ENCODE data around the gene HOXC11.

The HOXC11 gene

DNA sequence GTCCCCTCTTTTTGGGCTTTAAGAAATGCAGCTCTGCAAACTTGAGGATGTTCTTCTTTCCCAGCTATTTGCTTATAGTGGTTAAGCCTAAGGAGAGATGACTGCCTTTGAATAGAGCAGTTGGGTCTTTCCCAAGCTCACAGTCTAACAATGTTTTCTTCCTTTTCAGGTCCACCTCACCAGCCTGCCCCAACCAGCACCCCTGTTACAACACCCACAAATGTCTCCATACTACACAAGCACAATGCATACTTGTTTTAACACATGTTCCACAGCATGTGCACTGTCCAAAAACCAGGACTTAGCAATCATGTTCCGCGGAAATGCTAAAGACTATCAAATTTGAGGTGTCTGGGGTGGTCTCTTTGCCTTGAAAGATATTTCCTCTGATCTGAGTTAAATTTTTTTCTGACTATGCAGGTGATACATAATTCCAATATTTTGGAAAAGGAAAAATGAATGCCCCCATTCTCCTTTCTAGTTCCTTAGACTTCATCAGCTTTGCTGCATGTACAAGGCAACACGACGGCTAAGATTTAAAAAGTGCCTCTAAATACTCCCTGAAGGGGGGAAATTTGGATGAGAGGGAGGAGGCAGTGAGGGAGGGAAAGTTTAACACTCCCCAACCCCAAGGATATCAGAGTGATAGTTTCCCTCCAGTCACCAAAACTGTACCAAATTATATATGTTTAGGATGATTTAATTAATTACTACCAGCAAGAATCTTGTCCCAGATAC is 40.9 kb upstream of the HOXC11 start:
- H3K4me3 ChIP-seq (ENCODE audit: low read length): no peak overlapping the region
- DNase-seq (ENCODE audit: low read depth): no peak
- TF ChIP-seq, protein P1, sequence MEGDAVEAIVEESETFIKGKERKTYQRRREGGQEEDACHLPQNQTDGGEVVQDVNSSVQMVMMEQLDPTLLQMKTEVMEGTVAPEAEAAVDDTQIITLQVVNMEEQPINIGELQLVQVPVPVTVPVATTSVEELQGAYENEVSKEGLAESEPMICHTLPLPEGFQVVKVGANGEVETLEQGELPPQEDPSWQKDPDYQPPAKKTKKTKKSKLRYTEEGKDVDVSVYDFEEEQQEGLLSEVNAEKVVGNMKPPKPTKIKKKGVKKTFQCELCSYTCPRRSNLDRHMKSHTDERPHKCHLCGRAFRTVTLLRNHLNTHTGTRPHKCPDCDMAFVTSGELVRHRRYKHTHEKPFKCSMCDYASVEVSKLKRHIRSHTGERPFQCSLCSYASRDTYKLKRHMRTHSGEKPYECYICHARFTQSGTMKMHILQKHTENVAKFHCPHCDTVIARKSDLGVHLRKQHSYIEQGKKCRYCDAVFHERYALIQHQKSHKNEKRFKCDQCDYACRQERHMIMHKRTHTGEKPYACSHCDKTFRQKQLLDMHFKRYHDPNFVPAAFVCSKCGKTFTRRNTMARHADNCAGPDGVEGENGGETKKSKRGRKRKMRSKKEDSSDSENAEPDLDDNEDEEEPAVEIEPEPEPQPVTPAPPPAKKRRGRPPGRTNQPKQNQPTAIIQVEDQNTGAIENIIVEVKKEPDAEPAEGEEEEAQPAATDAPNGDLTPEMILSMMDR (conservative IDR thresholded peaks at IDR 0.05; ENCODE audit: low read depth, low read length): no peak

DNA sequence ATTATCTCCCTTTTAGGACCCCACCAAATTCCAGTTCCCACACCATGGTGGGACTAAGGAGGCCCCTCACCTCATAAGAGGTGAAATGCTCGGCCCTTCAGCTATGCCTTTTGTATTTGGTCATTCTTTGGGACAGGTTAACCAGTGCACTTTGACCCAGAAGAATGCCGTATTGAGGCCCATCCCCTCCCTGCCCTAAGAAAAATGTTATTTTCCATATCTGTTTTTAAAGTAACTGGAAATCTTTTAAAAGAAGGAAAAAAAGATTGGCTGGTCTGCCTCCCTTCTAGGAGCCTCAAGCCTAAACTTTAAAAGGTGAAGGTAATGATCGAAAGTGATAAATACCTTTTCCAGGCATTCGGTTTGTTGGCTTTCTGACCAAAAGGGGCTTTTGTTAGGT is 40.0 kb upstream of the HOXC11 start:
- TF ChIP-seq, protein P1 (conservative IDR thresholded peaks at IDR 0.05; ENCODE audit: low read depth, low read length): no peak

DNA sequence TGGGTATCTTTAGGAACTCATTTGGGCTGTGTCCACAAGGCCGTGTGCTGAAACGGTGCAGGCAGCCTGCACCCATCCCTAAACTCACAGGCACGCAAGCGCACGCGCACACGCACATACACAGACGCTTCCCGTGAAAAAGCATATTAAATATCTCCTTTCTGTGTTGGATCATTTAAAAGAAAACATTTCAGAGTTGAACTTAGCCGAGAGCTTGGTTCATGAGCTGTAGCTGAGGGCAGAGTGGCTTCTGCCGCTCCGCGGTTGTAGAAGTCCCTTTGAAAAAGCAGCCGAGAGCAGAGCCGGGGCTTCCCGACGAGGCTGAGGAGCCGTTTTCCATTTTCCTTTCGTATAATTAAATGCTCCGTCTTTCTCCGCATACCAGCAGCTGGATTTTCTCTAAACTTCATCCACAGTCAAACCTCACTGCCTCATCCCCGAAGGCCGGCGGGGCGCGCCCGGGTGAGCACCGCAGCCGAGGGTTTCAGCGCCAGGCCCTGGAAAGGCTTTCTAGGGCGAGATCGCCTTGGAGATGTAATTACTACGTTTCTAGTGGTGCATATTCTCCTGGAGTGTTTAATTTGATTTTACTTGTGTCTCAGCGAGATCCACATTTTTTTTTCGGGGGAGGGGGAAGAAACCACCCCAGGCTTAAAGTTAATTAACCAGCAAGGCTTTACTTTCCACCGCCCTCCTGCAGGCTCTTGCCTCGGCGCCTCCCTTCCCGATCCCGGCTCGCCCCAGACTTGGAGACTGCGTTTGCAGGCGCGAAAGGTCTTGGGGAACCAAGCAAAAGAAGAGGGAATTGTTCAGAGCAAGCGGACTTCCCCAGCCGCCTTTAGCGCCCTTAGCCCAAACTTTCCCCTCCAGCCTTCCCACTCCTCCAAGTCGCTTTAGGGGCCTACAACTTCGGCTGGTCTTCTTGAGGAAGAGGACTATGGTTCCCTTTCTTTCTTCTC is 37.3 kb upstream of the HOXC11 start:
- TF ChIP-seq, protein P1 (conservative IDR thresholded peaks at IDR 0.05; ENCODE audit: low read depth, low read length): no peak
- H3K4me3 ChIP-seq (ENCODE audit: low read length): no peak overlapping the region
- no peak for DNase-seq (ENCODE audit: low read depth)

More for the DNA sequence above, 40.0 kb upstream of the HOXC11 start:
- H3K4me3 ChIP-seq (ENCODE audit: low read length): no peak overlapping the region
- DNase-seq (ENCODE audit: low read depth): no peak

DNA sequence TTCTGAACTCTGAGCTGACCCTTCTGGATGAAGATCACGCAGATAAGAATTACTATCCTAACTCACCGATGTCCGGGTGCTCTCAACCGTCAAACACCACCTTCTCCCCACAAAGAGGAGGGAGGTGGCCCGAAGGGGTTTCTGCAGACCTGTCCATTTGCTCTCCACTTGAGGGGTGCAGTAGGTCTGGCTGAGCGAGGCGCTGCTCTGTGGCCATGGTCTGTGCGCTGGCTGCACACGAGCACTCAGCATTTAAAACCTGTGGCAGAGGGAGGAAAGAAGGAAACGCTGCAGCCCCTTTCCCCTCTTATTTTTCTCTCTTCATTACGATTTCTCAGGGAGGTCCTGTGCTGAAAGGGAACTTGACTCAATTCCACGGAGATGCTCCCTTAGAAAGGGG is 35.8 kb upstream of the HOXC11 start:
- TF ChIP-seq, protein P1 (conservative IDR thresholded peaks at IDR 0.05; ENCODE audit: low read depth, low read length): no peak
- H3K4me3 ChIP-seq (ENCODE audit: low read length): no peak overlapping the region
- DNase-seq (ENCODE audit: low read depth): no peak

DNA sequence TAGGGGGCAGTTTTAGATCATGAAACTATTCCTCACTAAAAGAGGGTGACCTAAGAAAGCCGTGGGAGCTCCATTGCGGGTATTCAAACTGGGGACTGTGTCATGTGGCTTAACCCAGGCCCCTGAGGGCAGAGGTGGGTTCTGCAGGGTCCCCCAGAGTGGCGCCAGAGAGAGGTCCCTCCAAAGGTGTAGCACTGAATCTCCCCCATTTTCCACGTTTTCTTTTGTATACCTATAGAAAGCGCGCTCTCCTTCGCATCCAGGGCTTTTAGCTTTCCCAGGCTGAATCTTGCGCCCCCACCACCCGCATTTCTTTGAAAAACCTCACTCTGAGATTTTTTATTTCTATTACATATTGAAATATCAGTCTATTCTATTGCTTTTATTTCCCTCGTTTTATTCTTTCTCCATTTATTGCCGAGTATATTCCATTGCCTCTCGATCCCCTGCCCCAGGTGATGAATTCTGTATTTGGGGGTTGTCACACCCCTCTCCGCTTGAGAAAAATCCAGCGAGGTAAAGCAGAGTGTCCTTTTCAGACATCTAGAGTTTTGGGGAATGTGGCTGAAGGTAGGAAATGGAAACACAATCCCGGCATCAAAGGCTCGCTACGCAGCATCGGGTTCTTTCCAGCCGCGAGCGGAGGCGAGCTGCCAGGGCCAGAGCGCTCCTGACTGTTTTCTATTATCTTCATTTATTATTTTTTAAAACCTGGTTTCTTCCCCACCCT is 35.2 kb upstream of the HOXC11 start:
- TF ChIP-seq, protein P1 (conservative IDR thresholded peaks at IDR 0.05; ENCODE audit: low read depth, low read length): no peak
- H3K4me3 ChIP-seq (ENCODE audit: low read length): no peak overlapping the region

DNA sequence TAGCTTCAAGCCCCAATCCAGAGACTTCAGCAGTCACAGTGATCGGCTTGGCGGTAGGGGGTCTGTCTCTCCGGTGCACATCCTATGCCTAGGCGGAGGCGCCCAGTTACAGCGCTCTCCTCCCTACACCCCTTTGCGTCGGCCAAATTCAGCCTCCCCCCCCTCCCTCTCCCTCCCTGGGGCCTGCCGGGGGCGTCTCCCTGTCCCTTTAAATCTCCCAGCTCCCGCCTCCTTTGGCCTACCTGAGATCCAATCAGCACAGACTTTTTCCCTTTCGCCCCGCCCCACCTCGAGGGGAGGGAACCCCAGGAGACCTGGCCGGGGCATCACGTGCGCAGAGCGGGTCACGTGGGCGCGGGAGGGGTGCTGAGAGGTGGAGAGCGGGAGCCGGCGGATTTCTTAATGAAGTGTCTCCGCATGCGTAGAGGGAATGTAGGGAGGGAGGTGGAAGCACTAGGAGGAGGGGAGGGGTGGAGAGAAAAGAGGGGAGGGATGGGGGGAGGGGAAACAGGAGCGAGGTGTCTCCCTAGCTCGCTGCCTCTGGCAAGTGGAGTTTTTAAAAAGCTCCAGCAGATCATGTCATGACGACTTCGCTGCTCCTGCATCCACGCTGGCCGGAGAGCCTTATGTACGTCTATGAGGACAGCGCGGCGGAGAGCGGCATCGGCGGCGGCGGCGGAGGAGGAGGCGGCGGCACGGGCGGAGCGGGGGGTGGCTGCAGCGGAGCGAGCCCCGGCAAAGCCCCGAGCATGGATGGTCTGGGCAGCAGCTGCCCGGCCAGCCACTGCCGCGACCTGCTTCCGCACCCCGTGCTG is 34.4 kb upstream of the HOXC11 start, which contains the start of gene HOXC13:
Gene HOXC13, plus strand, starts transcription at position 506 of the 815 bp plus-strand sequence. Its CDS starts 76 bp downstream, at position 582.
- DNase-seq (ENCODE audit: low read depth): no peak
- TF ChIP-seq, protein P1 (conservative IDR thresholded peaks at IDR 0.05; ENCODE audit: low read depth, low read length): no peak
- no peak within 1 kb of the TSS for H3K4me3 ChIP-seq (ENCODE audit: low read length)

More for the DNA sequence above, 35.2 kb upstream of the HOXC11 start:
- DNase-seq (ENCODE audit: low read depth): no peak

Data from retinal pigment epithelial cell (primary cell).